ENCODE data around the gene SYF2.

DNA sequence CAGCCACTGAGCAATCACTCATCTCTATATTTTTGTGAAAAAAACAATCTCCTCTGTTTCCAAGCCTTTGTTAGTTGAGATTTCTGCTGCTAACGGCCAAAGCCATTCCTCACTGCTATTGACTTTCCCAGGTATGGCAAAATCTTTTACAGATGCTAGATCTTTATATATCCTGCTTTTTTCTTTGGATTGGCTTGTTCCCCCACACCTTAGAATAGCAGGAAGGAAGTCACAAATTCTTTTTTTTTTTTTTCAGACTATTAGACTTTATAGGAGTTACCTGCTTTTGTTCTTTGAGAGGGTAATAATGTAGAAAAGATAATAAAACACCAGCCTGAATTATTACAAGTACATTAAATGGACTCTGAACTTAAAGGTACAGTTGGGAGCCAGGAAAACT, 24.2 kb downstream of the SYF2 start:
- TF ChIP-seq, protein P1, sequence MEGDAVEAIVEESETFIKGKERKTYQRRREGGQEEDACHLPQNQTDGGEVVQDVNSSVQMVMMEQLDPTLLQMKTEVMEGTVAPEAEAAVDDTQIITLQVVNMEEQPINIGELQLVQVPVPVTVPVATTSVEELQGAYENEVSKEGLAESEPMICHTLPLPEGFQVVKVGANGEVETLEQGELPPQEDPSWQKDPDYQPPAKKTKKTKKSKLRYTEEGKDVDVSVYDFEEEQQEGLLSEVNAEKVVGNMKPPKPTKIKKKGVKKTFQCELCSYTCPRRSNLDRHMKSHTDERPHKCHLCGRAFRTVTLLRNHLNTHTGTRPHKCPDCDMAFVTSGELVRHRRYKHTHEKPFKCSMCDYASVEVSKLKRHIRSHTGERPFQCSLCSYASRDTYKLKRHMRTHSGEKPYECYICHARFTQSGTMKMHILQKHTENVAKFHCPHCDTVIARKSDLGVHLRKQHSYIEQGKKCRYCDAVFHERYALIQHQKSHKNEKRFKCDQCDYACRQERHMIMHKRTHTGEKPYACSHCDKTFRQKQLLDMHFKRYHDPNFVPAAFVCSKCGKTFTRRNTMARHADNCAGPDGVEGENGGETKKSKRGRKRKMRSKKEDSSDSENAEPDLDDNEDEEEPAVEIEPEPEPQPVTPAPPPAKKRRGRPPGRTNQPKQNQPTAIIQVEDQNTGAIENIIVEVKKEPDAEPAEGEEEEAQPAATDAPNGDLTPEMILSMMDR (conservative IDR thresholded peaks at IDR 0.05), result no peak
- TF ChIP-seq ZFX (IDR thresholded peaks at IDR 0.05), result no peak
